Fibroblast of lung (primary cell): ENCODE measurements around the gene VPS37C.

ENCODE experiments used
- CTCF ChIP-seq, 2 donors: IDR thresholded peaks in 1 of 2; conservative IDR thresholded peaks in 1 of 2; 1 replicate in 1 of 2; 2 replicates in 1 of 2; pipeline ENCODE4 v1.5.1; 2011 to 2012; ENCODE audit warnings: low read length in 2 of 2, control low read depth in 1 of 2, inconsistent platforms in 1 of 2, low read depth in 1 of 2, mild to moderate bottlenecking in 1 of 2
- EZH2 ChIP-seq: IDR thresholded peaks from 2 replicates; pipeline ENCODE4 v1.5.1; 2012; ENCODE audit warnings: low read length, control low read depth, mild to moderate bottlenecking; ENCODE audit errors: missing control alignments

GRCh38 chr11:61090521-61090920 lies 70.7 kb downstream of the VPS37C start:
- TF ChIP-seq CTCF (conservative IDR thresholded peaks at IDR 0.05 in 1 of 2, IDR thresholded peaks at IDR 0.05 in 1 of 2; ENCODE audit: low read depth in 1 of 2, low read length in 2 of 2) = no peak
- no peak for TF ChIP-seq EZH2
